ENCODE measurements around the gene CRIP3.

GRCh38 chr6:43325876-43326275 is 17.2 kb upstream of the CRIP3 start:
- no peak for TF ChIP-seq POLR2AphosphoS5 (IDR thresholded peaks at IDR 0.05; ENCODE audit: low read depth, low read length)
- TF ChIP-seq POLR2A (IDR thresholded peaks at IDR 0.05; ENCODE audit: low read depth, low read length), result no peak
- TF ChIP-seq SPI1 (IDR thresholded peaks at IDR 0.05; ENCODE audit: low read depth, low read length), result no peak
- TF ChIP-seq TAF1 (IDR thresholded peaks at IDR 0.05; ENCODE audit: low read depth, low read length), result no peak
